CD4-positive, alpha-beta T cell treated with Interleukin-12 subunit alpha and Interleukin-12 subunit beta, for 1 hour (primary cell): ENCODE results near the gene ZNF541.
A peak's percentile ranks its signal among the peaks of the same experiment; 100 is the strongest.
"Not testable (repeated sequence)": the region's sequence is repeated elsewhere in the genome, so short reads cannot be mapped to it uniquely, and the experiment has no call there.

Experiments used
- DNase-seq: peaks from one replicate; pipeline ENCODE4 v3.0.0-alpha.2; 2020

The ZNF541 gene

DNA sequence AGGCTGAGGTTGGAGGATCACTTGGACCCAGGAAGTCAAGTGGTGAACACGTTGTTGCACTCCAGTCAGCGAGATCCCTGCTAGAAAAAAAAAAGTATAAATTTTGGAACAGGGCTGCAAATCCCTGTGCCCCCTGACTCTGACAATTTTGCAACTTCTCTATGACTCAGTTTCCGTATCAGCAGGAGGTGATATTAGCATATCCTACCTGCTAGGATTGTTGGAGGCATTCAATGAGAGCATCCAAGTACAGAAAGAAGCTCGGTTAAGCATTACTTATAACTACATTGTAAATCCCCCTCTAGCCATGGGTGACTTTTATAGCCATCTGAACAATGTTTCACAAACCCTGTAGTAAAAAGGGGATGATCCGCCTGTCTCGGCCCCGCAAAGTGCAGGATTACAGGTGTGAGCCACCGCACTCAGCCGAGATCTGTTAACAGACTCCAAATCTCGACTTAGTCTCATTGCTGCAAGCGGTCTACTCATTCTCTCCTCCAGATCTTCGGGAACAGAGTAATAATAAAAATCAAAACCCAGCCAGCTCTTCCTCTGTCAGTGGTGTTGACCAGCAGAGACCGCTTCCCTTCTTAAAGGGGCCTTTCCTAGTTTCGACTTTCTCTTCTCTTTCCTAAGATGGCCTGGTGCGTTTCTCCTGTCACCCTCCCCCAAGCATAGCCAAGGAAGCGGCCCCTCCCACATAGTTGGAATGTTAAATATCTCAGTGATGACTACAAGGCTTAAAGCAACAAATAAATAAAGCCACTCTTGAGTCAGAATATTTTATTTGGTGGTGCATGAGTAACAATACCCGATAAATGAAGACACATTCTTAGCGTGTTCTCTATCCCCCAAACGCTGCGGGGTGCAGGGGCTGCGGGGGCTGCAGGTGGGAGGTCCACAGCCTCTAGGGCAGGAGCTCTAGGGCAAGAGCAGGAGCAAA is 25.7 kb upstream of the ZNF541 start:
- no peak for DNase-seq

DNA sequence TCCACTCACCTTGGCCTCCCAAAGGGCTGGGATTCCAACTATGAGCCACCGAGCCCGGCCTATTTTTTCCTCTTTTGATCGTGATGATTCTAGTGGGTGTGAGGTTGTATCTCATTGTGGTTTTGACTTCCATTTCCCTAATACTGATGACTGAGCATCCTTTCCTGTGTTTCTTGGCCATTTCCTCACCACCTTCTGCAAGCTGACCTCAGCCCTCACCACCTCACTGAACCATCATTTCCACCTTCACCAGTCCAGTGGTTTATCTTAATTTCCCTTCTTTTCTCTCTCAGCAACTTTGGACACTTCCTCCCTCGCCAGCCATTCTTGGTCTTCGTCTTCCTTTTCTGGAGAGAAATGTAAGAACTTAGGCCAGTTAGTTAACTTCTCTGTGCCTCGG is 23.0 kb upstream of the ZNF541 start:
- no peak for DNase-seq

DNA sequence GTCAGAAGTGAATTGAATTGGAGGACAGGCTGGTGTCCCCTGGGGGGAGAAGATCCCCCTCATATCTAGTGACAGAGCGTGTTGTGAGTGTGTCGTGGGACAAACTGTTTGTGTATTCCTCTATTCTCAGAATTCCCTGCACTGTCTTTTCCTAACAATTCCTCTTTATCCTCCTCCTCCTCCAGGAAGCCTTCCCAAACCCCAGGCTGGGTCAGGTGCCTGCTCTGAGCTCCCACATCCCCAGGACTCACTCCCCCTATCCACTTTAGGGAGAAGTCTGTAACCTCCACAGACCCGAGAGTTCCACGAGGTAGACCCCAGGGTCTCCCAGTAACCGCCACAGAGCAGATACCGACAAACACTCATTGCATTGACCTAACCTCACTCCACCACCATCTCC is 20.9 kb upstream of the ZNF541 start:
- DNase-seq, result no peak

DNA sequence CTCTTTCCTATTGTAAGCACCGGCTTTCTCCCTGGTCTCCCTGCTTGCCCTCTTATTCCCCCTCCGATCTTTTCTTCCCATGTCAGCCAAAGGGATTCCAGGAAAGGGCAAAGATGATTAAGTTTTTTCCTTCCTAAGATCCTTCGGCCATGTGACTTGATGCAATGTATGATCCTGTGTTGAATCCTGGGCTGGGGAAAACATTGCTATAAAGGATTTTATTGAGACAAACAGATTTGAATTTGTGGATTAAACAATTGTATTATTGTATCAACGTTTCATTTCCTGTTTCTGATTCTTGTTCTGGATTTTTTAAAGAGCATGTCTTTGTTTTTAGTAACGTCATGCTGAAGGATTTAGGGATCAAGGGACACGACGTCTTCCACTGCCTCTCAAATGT is 16.9 kb upstream of the ZNF541 start:
- DNase-seq, result no peak

DNA sequence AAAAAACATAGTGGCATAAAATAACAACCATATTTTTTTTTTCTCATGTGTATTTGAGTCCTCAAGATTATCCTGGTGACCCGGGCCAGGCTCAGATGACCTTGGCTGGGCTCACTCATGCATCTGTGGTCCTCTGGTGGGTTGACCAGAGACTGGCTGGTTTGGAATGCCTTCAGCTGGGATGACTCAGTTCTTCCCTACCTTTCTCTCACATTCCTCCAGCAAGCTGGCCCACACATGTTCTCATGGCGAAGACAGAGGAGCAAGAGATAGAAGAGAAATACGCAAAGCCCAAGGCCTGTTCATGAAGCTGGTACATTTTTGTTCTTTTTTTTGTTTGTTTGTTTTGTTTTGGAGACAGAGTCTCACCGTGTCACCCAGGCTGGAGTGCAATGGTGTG is 14.3 kb upstream of the ZNF541 start:
- no peak for DNase-seq

DNA sequence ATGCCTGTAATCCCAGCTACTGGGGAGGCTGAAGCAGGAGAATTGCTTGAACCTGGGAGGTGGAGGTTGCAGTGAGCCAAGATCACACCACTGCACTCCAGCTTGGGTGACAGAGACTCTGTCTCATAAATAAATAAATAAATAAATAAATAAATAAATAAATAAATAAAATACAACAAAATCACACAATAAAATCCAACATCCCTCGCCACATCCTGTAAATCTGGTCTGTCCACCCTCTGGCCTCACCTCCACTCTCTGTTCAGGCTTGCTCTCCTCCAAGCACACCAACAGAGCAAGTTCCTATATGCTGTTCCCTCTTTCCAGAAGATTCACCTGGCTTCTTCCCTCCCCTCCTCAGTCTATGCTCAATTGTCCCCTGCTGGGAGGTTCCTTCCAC is 10.2 kb upstream of the ZNF541 start:
- not testable (repeated sequence) for DNase-seq

DNA sequence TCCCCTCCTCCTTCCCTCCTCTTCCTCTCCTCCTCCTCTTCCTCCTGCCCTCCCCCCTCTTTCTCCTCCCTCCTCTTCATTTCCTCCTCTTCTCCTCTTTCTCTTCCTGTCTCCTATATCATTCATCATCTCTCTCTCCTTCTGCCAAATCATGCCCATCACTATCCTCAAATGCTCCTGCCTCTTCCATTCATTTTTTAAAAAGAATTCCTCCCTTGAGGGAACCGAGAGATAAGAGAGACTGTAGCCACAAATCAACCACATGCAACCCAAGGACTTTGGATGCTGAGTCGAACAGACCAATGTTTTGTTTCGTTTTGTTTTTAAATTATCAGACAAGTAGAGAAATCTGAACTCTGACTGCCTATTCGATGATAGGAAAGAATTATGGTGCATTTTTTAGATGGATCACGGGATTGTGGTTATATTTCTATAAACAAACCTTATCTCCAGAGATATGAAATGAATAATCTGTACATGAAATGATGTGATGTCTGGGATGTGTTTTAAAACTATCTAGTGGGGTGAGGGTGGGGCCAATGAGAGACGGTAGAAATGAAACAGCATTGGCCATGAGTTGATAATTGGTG is 9.5 kb upstream of the ZNF541 start:
- no peak for DNase-seq

DNA sequence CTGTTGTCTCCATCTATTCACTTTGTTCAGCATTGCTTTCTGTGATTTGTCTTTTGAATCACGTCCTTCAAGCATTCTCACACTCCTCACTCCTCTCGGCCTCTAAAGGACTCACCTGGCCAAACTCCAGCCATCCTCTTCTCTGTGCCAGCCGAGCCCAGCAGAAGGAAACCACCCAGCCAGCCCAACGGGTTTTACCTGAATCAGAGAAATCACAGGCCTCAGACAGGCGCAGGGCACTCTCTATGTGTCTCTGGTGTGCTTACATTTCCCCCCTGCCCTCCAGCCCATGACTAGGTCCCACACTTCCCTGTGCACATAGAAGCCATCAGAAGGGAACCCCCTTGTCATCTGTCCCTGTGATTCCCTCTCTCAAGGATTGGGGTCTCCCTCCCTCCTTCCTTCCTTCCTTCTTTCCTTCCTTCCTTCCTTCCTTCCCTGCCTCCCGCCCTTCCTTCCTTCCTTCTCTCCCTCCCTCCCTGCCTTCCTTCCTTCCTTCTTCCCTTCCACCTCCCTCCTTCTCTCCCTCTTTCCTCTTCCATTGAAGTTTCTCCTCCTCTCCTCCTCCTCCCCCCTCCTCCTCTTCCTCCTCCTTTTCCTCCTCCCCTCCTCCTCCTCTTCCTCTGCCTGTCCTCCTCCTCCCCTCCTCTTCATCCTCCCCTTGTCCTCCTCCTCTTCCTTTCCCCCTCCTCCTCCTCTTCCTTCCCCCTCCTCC is 8.8 kb upstream of the ZNF541 start:
- no peak for DNase-seq

DNA sequence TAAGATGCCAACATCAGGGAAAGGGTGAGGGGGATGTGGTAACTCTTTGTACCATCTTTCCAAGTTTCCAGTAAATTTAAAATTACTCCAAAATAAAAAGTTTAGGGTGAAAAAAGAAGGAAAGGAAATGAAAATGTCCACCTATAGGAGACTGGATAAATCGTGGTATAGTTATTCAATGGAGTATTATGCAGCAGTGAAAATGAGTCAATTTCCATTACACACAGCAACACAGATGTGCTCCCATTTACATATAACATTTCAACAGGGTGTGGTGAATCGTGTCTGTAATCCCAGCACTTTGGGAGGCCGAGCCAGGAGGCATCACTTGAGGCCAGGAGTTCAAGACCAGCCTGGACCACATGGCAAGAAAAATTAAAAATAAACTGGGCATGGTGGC is 7.4 kb upstream of the ZNF541 start:
- no peak for DNase-seq

DNA sequence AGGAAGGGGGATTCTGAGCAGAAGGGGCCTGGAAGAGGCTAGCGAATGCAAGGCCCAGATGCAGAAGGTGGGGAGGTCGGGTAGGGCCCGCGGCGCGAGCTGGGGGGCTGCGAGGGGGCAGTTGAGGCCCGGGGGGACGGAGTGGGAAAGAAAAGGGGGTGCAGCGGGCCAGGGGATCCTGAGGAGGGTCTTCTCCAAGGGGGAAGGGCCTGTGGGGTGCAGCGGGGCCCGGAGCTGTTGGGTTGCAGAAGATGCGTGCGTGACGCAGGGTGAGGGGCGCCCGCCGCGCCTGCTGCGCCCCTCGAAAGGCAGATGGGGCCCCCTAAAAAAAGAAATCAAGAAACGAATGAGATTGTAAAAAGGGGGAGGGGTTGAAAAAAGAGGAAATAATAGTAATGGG is 313 bp downstream of the ZNF541 start:
- DNase-seq, result no peak

DNA sequence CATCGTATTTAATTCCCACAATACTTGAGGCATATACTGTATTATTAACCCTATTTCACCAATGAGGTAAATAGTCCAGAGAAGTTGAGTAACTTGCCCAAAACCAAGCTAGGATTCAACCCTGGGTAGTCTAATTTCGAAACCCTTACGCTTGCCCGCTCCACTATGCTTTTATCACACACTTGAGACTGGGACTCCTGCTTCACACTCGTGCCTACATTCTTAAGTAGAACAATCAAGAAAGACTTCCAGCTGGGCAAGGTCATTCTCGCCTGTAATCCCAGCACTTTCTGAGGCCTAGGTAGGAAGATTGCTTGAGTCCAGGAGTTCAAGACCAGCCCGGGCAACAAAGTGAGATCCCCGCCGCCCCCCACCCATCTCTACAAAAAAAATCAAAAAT is 3.6 kb downstream of the ZNF541 start:
- no peak for DNase-seq

DNA sequence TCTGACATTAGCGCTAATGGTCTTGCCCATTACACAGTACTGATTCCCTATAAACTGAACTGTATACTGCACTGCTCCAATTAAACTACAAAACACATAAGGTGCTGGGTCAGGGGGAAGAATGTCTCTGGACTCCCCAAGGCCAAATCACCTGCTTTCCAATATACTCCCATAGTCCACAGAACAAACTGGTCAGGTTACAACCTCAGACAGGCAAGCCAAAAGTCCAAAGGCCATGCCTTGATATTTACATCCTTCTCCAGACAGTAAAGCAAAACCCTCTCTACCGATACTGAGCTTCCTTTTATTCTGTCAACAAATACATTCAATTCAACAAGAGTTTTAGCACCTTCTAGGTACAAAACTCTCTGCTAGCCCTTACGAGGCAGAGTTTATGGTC is 8.9 kb downstream of the ZNF541 start:
- no peak for DNase-seq

DNA sequence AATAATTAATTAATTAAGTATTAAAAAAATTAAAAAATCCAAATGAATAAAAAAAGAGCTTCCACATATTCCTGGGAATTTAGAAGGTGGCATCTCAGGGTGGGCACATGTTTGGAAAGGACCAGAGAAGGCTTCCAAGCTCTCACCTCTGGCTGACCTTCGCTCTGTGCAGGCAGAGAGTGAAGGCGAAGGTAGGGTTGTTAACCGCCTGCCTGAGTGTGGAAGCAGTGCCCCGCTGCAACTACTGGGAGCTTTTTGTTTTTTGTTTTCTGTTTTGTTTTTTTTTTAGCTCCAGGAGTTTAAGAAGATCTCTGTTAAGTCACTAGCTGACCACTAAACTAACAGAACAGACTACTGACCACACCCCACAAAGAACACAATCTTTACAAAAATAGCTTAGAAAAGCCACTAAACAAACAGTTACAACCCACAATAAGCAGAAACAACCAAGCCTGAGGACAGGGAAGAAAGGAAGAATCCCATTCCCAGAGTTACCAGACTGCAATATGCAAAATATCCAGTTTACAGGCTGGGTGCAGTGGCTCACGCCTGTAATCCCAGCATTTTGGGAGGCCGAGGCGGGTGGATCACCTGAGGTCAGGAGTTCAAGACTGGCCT is 11.4 kb downstream of the ZNF541 start:
- DNase-seq, result no peak

DNA sequence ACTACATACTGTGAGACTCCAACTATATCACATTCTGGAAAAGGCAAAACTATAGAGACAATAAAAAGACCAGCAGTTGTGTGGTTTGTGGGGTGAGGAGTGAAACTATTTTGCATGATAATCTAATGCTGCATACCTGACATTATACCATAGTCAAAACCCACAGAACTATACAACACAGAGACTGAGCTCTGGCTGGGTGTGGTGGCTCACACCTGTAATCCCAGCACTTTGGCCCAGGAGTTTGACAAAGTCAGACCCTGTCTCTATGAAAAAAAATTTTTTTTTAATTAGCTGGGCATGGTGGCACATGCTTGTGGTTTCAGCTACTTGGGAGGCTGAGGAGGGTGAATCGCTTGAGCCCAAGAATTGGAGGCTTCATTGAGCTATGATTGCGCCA is 11.9 kb downstream of the ZNF541 start:
- no peak for DNase-seq

DNA sequence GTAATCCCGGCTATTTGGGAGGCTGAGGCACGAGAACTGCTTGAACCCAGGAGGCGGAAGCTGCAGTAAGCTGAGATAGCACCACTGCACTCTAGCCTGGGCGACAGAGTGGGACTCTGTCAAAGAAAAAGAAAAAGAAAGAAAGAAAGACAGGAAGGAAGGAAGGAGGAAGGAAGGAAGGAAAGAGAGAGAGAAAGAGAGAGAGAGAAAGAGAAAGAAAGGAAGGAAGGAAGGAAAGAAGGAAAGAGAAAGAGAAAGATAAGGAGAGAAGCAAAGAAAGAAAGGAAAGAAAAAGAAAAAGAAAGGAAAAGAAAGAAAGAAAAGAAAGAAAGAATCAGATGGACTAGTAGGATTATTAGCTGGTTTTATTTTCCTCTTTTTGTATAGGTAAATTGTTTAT is 22.8 kb downstream of the ZNF541 start:
- no peak for DNase-seq

DNA sequence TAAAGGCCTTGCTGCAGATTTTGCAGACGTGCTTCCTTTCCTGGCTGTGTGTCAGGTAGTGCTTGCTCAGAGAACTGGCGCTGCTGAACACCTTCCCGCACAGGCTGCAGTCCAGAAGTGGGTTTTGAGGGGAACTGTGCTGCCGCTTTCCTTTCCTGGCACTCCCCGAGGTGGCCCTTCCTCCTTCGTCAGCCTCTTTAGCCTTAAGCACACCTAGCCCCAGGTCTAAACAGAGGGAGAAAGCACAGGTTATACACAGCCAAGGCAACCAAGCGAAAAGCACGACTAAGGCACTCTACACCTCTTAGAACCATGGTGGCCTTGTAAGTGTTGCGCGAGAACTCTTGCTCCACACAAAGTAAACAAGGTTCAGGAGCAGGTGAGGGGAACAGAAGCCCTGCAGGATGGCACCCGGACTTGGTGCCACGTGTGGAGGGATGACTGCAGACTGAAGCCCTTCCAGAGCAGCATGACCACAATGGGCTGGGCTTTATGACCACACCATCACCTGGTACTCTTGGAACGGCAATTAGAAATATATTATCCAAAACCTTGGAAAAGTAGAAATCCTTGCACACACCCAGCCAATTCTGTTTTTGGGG is 23.6 kb downstream of the ZNF541 start:
- no peak for DNase-seq

DNA sequence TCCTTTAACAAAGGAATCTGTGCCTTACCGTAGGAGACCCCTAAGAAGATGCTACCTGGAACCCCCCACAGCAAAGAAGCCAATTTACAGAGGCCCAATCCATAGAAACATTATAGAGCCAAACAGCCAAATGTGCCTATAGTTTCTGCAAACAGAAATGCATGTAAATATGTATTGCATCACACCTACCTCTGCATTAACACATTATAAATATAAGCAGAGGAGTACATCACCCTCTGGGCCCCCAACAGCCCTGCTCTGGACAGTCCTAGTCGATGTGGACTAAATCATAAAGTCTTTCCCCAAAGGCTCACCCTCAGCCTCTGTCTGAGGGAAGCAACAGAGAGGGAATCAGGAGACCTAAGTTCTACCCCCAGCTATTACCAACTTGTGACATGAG is 25.7 kb downstream of the ZNF541 start:
- DNase-seq, result no peak

DNA sequence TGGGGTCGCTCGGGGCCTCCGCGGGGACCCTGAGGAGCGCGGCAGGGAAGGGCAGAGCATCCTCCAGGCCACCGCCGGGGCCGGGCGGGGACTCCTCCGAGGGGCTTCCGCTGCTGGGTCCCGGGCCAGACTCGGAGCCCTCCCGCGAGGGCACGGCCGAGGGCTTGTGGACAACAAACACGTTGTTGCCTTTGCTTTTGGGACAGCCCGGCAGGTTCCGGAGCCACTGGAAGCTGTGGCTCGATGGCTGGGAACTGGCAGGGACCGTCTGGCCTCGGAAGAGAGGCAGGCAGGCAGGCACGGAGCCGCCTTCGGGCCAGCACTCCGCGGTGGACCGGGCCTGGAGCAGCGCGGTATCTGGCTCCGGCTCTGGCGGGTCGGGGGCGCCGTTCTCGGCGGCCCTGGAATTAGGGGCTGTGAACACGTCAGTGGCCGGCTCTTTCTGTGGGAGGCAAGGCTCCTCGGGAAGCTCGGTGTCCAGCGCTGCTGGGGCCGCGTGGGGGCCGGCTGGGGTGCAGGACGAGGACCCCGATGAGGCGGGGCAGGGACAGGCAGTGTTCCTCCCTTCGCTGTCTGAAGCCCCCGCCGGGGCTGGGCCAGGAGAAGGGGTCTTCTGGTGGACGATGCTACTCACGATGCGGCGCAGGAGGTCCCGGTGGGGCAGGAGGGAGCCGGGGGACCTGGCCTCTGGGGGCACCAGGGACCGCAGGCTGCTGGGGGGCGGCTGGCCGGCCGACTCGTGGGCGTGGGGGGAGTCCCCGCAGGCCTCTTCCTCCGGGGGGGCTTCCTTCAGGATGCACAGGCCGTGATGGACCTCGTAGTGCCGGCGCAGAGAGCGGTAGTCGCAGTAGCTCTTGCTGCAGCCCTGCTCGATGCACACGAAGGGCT is 27.6 kb downstream of the ZNF541 start:
- no peak for DNase-seq

DNA sequence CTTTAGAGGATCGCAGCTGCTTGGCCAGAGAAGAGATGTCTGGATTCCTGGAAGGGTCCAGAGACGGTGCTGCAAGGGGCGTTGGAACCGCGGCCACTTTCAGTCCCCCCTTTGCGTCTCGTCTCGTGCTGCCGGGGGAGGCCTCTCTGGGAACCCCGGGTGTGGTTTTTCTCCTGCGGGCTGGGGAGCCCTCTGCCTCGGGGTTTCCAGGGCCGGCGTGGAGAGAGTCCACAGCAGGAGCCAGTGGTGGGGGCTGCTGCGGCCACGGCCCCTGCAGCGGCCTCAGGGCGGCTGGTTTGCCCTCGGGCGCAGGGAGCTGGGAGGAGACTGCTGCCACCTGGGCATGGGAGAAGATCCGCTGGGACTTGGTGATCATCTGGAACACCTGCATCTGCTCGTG is 28.5 kb downstream of the ZNF541 start:
- no peak for DNase-seq

DNA sequence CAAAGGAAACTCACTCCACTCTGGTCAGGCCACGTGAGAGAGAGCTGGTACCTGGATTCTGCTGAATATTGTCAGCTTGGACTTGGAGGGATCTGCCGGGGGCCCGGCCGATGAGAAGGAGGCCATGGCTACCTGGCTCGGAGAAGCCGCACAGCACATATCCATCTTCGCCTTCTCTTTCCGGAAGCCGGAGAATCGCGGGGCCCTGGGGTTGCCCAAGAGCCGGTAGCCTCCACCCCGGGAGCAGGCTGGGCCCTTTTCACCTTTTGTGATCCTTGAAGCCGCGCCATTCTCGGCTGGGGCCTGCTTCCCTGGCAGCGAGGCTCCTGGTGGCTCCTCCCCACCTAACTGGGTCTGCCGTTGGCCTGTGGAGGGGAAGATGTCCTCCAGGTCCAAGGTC is 28.9 kb downstream of the ZNF541 start:
- DNase-seq, result no peak

DNA sequence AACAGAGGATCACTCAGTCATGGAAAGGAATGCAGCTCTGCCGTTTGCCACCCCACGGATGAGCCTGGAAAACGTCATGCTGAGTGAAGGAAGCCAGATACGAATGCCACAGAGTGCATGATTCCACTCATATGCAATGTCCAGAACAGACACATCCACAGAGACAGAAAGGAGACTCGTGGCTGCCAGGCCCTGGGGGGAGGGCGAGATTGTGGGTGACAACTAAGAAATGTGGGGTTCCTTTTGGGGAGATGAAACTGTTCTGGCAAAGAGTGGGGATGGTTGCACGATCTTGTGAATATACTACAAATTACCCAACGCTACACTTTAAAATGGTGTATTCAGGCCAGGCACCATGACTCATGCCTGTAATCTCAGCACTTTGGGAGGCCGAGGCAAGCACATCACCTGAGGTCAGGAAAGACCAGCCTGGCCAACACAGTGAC is 30.9 kb downstream of the ZNF541 start:
- no peak for DNase-seq

DNA sequence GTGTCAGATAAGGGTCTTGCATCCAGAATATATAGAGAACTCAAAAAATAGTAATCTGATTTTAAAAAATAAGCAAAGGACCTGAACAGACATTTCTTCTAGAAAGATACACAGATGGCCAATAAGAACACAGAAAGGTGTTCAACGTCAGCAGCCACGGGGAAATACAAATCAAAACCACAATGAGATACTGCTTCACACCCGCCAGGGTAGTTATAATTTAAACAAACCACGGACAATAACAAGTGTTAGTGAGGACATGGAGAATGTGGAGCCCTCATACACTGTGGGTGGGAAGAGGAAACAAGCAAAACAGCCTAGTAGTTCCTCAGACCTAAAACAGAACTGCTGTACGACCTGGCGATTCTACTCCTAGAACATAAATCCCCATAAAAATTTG is 31.4 kb downstream of the ZNF541 start:
- peak; percentile 73 for DNase-seq
